ENCODE measurements around the gene CEP57L1. TPM values are rescaled to one million over a fixed set of nuclear protein-coding genes. Genes with fewer than 3 reads are reported as not detected.

CEP57L1 gene
- total and polyA plus RNA-seq, 9 of the 15 experiments (the other 6 are each of a cell fraction or from before 2014, with no cell fraction given) = 39.4 to 88.6 (median 61.8) TPM

DNA sequence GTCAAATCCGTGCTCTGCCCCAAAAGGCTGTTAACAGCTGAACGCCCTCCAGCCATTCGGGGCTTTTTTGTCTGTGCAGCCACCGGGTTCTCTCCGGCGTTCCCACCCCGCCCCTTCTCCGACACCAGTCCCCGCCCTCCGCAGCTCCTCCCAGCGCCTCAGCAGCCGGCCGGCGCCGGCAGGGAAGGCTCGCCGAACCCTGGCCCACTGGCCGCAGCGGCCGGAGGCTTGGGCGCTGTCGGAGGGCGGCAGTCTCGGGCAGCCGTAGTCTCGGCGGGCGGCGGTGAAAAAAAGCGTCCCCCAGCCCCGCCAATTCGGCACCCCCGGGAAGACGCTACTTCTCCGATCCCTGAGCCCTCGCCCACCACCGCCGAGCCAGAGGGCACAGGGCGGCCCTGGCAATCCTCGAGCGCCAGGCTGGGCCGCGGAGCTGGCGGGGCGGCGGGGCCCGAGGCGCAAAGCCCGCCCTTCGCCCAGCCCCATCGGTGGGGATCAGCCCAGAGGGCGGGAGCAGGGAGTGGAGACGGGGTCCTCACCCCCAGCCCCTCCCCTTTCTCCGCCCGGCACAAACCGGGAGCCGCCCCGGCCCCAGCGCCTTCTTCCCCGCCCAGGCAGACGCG lies 781 bp upstream of the CEP57L1 start, which contains the start of gene SESN1:
Gene SESN1, minus strand, starts transcription at position 431 of the 620 bp plus-strand sequence. CDS start 773 bp downstream, outside the sequence.
- H3K9me1 ChIP-seq (ENCODE audit: control insufficient read depth, insufficient read depth, low read length) = no peaks in the 10 kb centered on the region
- WGBS (ENCODE audit: insufficient coverage, low coverage, missing lambda C conversion rate) = 0% methylated on average over 20 of the region's 62 CpGs
- H3K4me1 ChIP-seq (replicated peaks in 1 of 2; ENCODE audit: control insufficient read depth in 2 of 2, insufficient read depth in 2 of 2, low read length in 2 of 2) = peaks cover 0 to 12% of the 10 kb centered on the region in 2 experiments; a peak in 2 of 5 replicates
- peak within 1 kb of the TSS; percentile 99 for H2AFZ ChIP-seq (ENCODE audit: low read depth, low read length)
- no peaks in the 10 kb centered on the region for H3K9me3 ChIP-seq (replicated peaks; ENCODE audit: control insufficient read depth, insufficient read depth, low read depth, low read length)
- H3K4me3 ChIP-seq = peak within 1 kb of the TSS; percentile 84
- intact Hi-C loops (cut with micrococcal nuclease) (loop anchor here (2.0 to 5.0 kb wide), 5 partner anchors 68 to 288 kb away; partner anchors contain the start of gene CD164), in situ Hi-C loops (cut with MboI) (no loop called here)
- H4K20me1 ChIP-seq (replicated peaks; ENCODE audit: control insufficient read depth, insufficient read depth, low read length) = peaks cover 5% of the 10 kb centered on the region; the same call in 1 of the 2 replicates
- peaks cover 13% of the 10 kb centered on the region for H3K36me3 ChIP-seq (ENCODE audit: control insufficient read depth, insufficient read depth, low read length)
- H3K27me3 ChIP-seq (ENCODE audit: control insufficient read depth in 2 of 2, insufficient read depth in 2 of 2, low read length in 2 of 2) = no peaks in the 10 kb centered on the region
- FAIRE-seq (peak; percentile 67), DNase-seq (ENCODE audit: extremely low read depth in 1 of 4, low spot score in 3 of 4) (peak; percentile 91 to 95 (median 93)), ATAC-seq (peak; percentile 90)
- H3K27ac ChIP-seq (ENCODE audit: extremely low read depth, low read depth, low read length) = peak within 1 kb of the TSS; percentile 94
- H3K9ac ChIP-seq (ENCODE audit: insufficient read depth in 1 of 2, low read depth in 2 of 2, low read length in 2 of 2) = peak within 1 kb of the TSS; percentile 94 to 96
- CTCF ChIA-PET (ENCODE audit: low intra/inter-chr PET ratio) = no interaction called here
- BruUV-seq (replicated peaks) = no TSS peak
- H3K4me2 ChIP-seq (ENCODE audit: insufficient read depth, low read length) = peak within 1 kb of the TSS; percentile 98
- POLR2A ChIA-PET = interaction anchor here (0.6 to 2.2 kb wide), 9 partner anchors 9 to 1130 kb away, joined by 3 to 12 read pairs (median 5); partner anchors contain the start of gene CD164
- H3K79me2 ChIP-seq (ENCODE audit: control insufficient read depth, insufficient read depth, low read length) = peaks cover 87% of the 10 kb centered on the region
- peak; percentile 84 for TF ChIP-seq SUPT5H (IDR thresholded peaks at IDR 0.05)
- TF ChIP-seq STAT5B (CRISPR knock-in tag; IDR thresholded peaks at IDR 0.05) = no peak
- TF ChIP-seq, protein P1, sequence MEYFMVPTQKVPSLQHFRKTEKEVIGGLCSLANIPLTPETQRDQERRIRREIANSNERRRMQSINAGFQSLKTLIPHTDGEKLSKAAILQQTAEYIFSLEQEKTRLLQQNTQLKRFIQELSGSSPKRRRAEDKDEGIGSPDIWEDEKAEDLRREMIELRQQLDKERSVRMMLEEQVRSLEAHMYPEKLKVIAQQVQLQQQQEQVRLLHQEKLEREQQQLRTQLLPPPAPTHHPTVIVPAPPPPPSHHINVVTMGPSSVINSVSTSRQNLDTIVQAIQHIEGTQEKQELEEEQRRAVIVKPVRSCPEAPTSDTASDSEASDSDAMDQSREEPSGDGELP (CRISPR knock-in tag; IDR thresholded peaks at IDR 0.05; ENCODE audit: borderline replicate concordance) = peak; percentile 91
- peak; percentile 85 for TF ChIP-seq POLR2A (conservative IDR thresholded peaks at IDR 0.05)
- TF ChIP-seq NRF1 (conservative IDR thresholded peaks at IDR 0.05 in 1 of 2, IDR thresholded peaks at IDR 0.05 in 1 of 2) = no peak
- peak; percentile 95 to 96 for TF ChIP-seq UBTF (IDR thresholded peaks at IDR 0.05; ENCODE audit: borderline replicate concordance in 1 of 2, low read depth in 2 of 2, low read length in 2 of 2)
- TF ChIP-seq OTX1 (CRISPR knock-in tag; IDR thresholded peaks at IDR 0.05) = peak; percentile 80; the same call in 1 of the 2 replicates
